NCI-H82 treated with DMSO at 0.1 percent for 48 hours (cell line): ENCODE data around the gene EYS.
"Not testable (repeated sequence)": the region's sequence is repeated elsewhere in the genome, so short reads cannot be mapped to it uniquely, and the experiment has no call there.

Experiments
- DNase-seq: peaks from one replicate; lab custom pipeline; 2025; ENCODE audit not compliant: unreplicated experiment; lab: John Stamatoyannopoulos, UW

Gene EYS

DNA sequence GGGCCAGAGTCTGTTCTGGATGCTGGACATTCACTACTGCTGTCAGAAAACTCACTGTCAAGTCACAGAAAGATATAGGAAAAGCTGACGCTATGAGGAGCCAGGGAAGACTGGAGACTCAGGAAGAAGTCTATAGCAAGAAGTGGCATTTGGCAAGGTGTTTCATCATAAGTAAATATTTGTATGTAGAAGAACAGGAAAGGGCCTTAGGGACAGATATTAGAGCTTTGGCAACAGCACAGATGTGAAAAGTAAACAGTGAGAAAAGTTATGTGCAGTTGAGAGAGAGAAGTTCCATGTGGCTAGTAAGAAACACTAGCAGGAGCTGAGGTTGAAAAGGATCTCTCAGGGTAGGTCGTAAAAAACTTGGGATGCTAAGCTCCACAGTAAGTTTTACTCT, 1202.5 kb downstream of the EYS start:
- no peak for DNase-seq

GRCh38 chr6:64502801-64503200, 1204.2 kb downstream of the EYS start:
- DNase-seq: no peak

DNA sequence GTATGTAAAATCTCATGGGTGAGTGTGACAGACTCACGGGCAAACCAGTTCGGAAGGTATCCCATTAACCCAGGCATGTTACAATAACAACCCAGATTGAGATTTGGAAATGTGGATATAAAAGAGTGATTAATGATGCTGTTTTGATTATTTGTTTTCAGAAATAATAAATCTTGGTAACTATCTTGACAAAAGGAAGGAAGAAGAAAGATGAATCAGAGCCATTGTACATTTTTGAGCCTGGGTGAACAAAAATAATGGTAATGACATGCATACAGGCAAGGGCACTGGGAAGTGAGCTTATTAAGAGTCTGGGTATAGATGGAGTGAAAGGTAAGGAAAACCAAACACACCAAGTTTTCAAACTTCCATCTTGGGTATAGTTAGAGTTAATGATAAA, 1209.4 kb downstream of the EYS start:
- no peak for DNase-seq

- DNase-seq: no peak
These were observed 1217.3 kb downstream of the EYS start for GRCh38 chr6:64489763-64490162.

- DNase-seq: no peak
These were observed 1220.3 kb downstream of the EYS start for GRCh38 chr6:64486578-64487351.

- no peak for DNase-seq
These were observed 1223.0 kb downstream of the EYS start for GRCh38 chr6:64483956-64484499.

DNA sequence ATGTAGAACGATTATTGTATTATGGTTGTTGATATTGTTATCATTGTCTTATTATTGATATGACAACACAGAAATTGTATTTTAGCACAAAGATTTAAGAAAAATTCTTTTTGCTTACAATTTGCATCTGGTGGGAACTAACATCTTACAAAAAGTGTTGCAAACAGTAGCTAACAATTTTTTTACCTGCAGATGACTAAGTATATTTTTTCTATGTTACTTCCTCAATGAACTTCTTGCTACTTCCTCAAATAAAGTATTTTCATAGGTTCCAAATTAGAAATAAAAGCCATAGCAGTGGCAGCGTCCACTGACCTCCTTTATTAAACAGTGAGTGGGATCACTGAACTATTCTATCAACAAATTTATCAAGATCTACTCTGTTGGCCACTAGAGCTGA, 1224.4 kb downstream of the EYS start:
- no peak for DNase-seq

DNA sequence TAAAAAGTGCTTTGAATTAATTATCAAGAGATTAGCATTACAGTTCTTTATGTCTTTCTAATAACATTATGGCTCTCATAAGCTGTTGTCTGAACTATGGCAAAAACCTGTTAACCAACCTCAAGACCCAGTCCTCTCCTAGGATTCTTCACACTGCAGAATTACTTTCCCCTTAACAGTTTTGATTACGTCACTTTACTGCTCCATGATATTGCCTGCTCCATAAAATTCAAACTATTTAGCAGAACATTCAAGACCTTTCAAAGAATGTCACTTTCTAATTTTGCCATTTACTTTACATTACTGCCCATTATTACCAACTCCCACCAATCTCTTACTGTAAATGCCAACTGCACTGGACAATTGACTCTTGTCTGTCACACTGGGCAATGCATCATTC, 1227.9 kb downstream of the EYS start:
- no peak for DNase-seq

- DNase-seq: no peak
These were observed 1229.6 kb downstream of the EYS start for GRCh38 chr6:64477391-64477790.

- no peak for DNase-seq
These were observed 1230.1 kb downstream of the EYS start for GRCh38 chr6:64476935-64477334.

DNA sequence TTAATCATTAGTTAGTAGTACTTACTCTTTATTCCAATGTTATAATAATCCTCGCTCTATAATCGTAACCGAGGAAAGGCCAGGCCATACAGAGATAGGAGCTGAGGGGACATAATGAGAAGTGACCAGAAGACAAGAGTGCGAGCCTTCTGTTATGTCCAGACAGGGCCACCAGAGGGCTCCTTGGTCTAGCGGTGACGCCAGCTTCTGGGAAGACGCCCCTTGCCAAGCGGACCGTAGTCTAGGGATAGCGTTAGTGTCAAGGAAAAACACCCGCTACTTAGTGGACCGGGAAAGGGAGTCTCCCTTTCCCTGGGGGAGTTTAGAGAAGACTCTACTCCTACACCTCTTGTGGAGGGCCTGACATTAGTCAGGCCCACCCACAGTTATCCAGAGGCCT, 1237.6 kb downstream of the EYS start:
- not testable (repeated sequence) for DNase-seq

GRCh38 chr6:64467656-64468055, 1239.4 kb downstream of the EYS start:
- DNase-seq: no peak

- DNase-seq: no peak
These were observed 1247.5 kb downstream of the EYS start for GRCh38 chr6:64459411-64459944.

DNA sequence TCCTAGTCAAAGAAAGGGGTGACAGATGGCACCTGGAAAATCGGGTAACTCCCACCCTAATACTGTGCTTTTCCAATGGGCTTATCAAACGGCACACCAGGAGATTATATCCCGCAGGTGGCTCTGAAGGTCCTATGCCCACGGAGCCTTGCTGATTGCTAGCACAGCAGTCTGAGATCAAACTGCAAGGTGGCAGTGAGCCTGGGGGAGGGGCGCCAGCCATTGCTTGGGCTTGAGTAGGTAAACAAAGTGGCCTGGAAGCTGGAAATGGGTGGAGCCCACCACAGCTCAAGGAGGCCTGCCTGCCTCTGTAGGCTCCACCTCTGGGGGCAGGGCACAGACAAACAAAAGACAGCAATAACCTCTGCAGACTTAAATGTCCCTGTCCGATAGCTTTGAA, 1258.9 kb downstream of the EYS start:
- DNase-seq: not testable (repeated sequence)

- DNase-seq: no peak
These were observed 1262.0 kb downstream of the EYS start for GRCh38 chr6:64445038-64445437.

GRCh38 chr6:64439274-64439673, 1267.8 kb downstream of the EYS start:
- DNase-seq: no peak

- DNase-seq: no peak
These were observed 1269.0 kb downstream of the EYS start for GRCh38 chr6:64437996-64438395.

DNA sequence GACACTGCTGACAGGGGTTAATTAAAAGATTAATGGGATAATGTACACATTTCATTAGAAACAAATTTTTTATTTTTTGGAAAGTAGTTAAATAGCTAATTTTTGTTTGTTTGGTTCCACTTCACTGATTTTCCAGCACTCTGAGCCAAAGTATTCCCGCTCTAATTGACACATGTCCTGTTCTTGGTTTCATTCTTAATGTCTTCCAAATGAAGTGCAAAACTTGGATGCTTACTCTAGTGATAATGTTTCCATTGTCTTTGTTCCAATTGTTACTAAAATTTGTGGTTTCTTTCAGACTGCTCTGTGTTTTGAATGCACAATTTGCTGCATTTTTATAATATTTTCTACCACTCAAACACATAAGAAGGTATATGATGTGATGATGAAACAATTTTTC, 1277.1 kb downstream of the EYS start:
- no peak for DNase-seq

- DNase-seq: no peak
These were observed 1278.8 kb downstream of the EYS start for GRCh38 chr6:64428186-64428585.

DNA sequence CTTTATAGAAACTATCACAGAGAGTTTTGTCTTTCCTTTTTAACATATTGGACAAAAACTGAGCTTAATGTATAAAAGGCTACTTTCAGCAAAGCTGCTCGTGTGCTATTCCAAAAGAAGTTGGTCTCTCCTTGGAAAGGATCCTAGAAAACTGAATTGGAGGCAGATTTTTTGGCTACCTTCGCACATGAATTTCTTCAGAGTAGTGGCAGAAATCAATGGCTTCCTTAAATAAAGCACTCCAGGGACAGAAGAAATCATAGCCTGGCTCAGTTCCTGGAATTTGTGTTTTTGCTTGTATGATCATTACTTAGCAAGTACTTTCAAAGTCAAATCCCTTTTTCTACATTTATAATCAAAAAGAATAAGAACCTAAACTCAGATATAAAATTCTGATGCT, 1291.1 kb downstream of the EYS start:
- no peak for DNase-seq

DNA sequence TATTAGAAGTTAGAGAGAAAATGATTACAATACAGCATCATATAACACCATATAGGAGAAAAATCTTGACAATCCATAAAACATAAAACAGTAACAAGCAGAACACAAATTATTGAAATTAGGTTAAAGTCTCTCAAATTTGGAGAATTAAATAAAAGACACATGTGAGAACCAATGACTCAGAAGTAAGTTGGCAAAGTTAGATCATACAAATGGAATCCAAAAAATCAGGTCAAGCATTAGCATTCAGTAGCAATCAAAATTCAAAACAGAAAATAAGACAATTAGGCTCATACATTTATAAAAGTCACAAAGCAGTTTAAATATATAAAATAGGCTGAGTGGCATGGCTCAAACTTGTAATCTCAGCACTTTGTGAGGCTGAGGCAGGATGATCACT, 1295.8 kb downstream of the EYS start:
- no peak for DNase-seq

- DNase-seq: no peak
These were observed 1297.1 kb downstream of the EYS start for GRCh38 chr6:64409948-64410347.

DNA sequence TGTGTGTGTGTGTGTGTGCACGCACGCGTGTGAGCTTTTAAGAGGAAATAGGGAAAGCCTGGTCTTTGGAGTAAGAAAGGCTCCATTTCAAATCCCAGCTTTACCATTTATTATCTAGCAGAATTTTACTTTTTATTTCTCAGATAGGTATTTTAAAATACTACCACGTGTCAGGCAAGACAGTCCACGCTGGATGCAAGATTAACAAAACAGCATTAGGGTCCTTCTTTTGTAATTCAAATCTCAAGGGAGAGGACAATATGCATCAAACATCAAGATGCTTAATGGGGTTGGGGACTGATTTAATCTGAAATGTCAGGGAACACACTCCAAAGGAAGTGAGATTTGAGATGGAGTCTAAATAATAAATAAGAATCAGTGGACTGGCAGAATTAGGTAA, 1302.6 kb downstream of the EYS start:
- no peak for DNase-seq
